ENCODE data around the gene PITPNM3.
"Not testable (repeated sequence)": the region's sequence is repeated elsewhere in the genome, so short reads cannot be mapped to it uniquely, and the experiment has no call there.

Gene PITPNM3

GRCh38 chr17:6483507-6483906 lies 72.8 kb downstream of the PITPNM3 start:
- TF ChIP-seq, protein P1, sequence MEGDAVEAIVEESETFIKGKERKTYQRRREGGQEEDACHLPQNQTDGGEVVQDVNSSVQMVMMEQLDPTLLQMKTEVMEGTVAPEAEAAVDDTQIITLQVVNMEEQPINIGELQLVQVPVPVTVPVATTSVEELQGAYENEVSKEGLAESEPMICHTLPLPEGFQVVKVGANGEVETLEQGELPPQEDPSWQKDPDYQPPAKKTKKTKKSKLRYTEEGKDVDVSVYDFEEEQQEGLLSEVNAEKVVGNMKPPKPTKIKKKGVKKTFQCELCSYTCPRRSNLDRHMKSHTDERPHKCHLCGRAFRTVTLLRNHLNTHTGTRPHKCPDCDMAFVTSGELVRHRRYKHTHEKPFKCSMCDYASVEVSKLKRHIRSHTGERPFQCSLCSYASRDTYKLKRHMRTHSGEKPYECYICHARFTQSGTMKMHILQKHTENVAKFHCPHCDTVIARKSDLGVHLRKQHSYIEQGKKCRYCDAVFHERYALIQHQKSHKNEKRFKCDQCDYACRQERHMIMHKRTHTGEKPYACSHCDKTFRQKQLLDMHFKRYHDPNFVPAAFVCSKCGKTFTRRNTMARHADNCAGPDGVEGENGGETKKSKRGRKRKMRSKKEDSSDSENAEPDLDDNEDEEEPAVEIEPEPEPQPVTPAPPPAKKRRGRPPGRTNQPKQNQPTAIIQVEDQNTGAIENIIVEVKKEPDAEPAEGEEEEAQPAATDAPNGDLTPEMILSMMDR (IDR thresholded peaks at IDR 0.05; ENCODE audit: low read depth, low read length): no peak
- no peaks in the 10 kb centered on the region for H3K9me3 ChIP-seq (ENCODE audit: severe bottlenecking)
- H3K36me3 ChIP-seq: no peaks in the 10 kb centered on the region

GRCh38 chr17:6482796-6483195 lies 73.6 kb downstream of the PITPNM3 start:
- H3K36me3 ChIP-seq; H3K27me3 ChIP-seq (ENCODE audit: insufficient read depth, low read depth, severe bottlenecking); DNase-seq; H3K9me3 ChIP-seq (ENCODE audit: severe bottlenecking); H3K4me3 ChIP-seq (ENCODE audit: low read depth, low read length); H3K27ac ChIP-seq: not testable (repeated sequence)

More at GRCh38 chr17:6483507-6483906, 72.8 kb downstream of the PITPNM3 start:
- no peak for DNase-seq
- no peaks in the 10 kb centered on the region for H3K27me3 ChIP-seq (ENCODE audit: insufficient read depth, low read depth, severe bottlenecking)
- H3K27ac ChIP-seq: no peak overlapping the region
- no peak overlapping the region for H3K4me3 ChIP-seq (ENCODE audit: low read depth, low read length)

DNA sequence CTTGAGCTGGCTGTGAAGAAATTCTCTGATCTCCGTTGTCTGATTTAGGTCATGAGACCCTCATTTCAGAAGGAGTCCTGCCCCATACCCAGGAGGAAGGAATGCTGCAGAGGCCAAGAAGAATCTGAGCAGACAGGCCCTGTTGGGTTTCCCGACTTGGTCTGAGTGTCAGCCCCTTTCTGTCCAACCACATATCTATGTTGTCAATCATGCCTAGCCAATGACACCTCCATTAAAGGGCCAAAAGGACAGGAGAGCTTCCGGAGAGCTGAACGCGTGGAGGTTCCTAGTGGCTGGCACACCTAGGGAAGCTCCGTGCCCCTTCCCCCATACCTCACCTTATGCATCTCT lies 74.3 kb downstream of the PITPNM3 start:
- H3K27ac ChIP-seq: no peak overlapping the region
- no peaks in the 10 kb centered on the region for H3K27me3 ChIP-seq (ENCODE audit: insufficient read depth, low read depth, severe bottlenecking)
- DNase-seq: no peak
- no peaks in the 10 kb centered on the region for H3K9me3 ChIP-seq (ENCODE audit: severe bottlenecking)
- H3K36me3 ChIP-seq: no peaks in the 10 kb centered on the region
- no peak overlapping the region for H3K4me3 ChIP-seq (ENCODE audit: low read depth, low read length)
- TF ChIP-seq, protein P1 (IDR thresholded peaks at IDR 0.05; ENCODE audit: low read depth, low read length): no peak

GRCh38 chr17:6480303-6480675 lies 76.1 kb downstream of the PITPNM3 start:
- no peak for DNase-seq
- TF ChIP-seq, protein P1 (IDR thresholded peaks at IDR 0.05; ENCODE audit: low read depth, low read length): no peak
- no peaks in the 10 kb centered on the region for H3K27me3 ChIP-seq (ENCODE audit: insufficient read depth, low read depth, severe bottlenecking)
- H3K27ac ChIP-seq: no peak overlapping the region
- H3K4me3 ChIP-seq (ENCODE audit: low read depth, low read length): no peak overlapping the region
- no peaks in the 10 kb centered on the region for H3K36me3 ChIP-seq
- H3K9me3 ChIP-seq (ENCODE audit: severe bottlenecking): no peaks in the 10 kb centered on the region

DNA sequence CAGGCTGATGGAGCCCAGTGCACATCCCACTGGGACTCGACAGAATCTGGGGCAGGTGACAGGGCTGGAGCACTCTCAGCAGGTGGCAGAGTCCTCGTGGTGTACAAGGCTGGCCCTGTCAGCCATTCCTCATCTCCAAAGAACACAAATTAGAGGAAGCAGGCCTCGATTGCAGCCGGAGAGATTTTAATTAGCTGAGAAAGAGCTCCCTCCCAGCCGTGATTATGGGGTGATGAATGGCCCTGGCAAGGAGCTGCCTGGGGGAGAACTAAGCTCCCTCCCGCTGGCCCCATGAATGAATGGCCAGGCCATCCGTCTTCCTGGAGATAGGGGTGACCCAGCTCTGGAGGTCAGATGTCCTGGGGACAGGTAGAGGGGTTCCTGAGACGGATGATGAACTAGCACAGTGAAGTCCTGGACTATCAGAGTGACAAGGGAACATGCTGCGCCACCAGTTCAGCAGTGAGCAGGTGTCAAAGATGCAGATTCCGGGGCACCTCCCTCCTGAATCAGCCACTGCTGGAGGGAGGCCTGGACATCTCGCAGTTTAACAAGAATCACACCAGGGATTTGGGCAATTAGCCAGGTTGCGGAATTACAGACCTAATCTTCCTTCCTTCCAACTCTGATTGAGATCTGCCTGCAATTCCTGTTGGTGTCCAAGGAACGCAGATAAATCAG lies 76.6 kb downstream of the PITPNM3 start:
- no peak overlapping the region for H3K4me3 ChIP-seq (ENCODE audit: low read depth, low read length)
- no peaks in the 10 kb centered on the region for H3K9me3 ChIP-seq (ENCODE audit: severe bottlenecking)
- H3K36me3 ChIP-seq: no peaks in the 10 kb centered on the region
- DNase-seq: peak; percentile 63
- no peak overlapping the region for H3K27ac ChIP-seq
- TF ChIP-seq, protein P1 (IDR thresholded peaks at IDR 0.05; ENCODE audit: low read depth, low read length): no peak
- H3K27me3 ChIP-seq (ENCODE audit: insufficient read depth, low read depth, severe bottlenecking): no peaks in the 10 kb centered on the region

- no peak overlapping the region for H3K27ac ChIP-seq
- H3K27me3 ChIP-seq (ENCODE audit: insufficient read depth, low read depth, severe bottlenecking): no peaks in the 10 kb centered on the region
- H3K36me3 ChIP-seq: no peaks in the 10 kb centered on the region
- H3K4me3 ChIP-seq (ENCODE audit: low read depth, low read length): no peak overlapping the region
- H3K9me3 ChIP-seq (ENCODE audit: severe bottlenecking): no peaks in the 10 kb centered on the region
- TF ChIP-seq, protein P1 (IDR thresholded peaks at IDR 0.05; ENCODE audit: low read depth, low read length): no peak
- DNase-seq: no peak
Observed at GRCh38 chr17:6478486-6478885, 77.9 kb downstream of the PITPNM3 start.
